HEK293 (cell line): ENCODE data around the gene DNMT3B.

Experiments
- CTCF ChIA-PET: fragments of 350-600 bp; formaldehyde crosslinking; extraction: SDS; loops from one replicate; lab custom pipeline; 2021; ENCODE audit warnings: antibody characterized with exemption; lab: Yijun Ruan, JAX
- POLR2A ChIA-PET: fragments of 300-600 bp; formaldehyde crosslinking; extraction: SDS; loops from one replicate; lab custom pipeline; 2020; ENCODE audit warnings: antibody characterized with exemption, inconsistent platforms; lab: Yijun Ruan, JAX
- H3K27ac ChIP-seq: fragments of 200-500 bp; sonication (Bioruptor generic); 2 replicates; pipeline ENCODE4 v1.5.1; 2014; ENCODE audit warnings: low read depth, low read length, control low read depth, inconsistent platforms; ENCODE audit errors: extremely low read depth
- H3K36me3 ChIP-seq, 2 experiments: fragments of 200-500 bp in 1 of 2; sonication (Bioruptor generic) in 1 of 2; 1 replicate in 1 of 2; 2 replicates in 1 of 2; pipeline ENCODE4 v1.5.1; 2014 to 2017; ENCODE audit warnings: inconsistent platforms in 2 of 2, low read length in 2 of 2; ENCODE audit not compliant: control insufficient read depth in 2 of 2, insufficient read depth in 1 of 2
- H3K4me1 ChIP-seq: fragments of 200-500 bp; sonication (Bioruptor generic); 2 replicates; pipeline ENCODE4 v1.5.1; 2014; ENCODE audit warnings: mild to moderate bottlenecking, low read length, inconsistent platforms; ENCODE audit not compliant: control insufficient read depth, insufficient read depth
- H3K4me3 ChIP-seq: 2 replicates; pipeline ENCODE4 v1.5.1; 2011; ENCODE audit warnings: low read depth, mild to moderate bottlenecking, control low read depth, low read length, moderate library complexity
- H3K9me3 ChIP-seq: fragments of 200-500 bp; sonication (Bioruptor generic); 2 replicates; pipeline ENCODE4 v1.5.1; 2014; ENCODE audit warnings: low read depth, low read length, inconsistent platforms; ENCODE audit not compliant: control insufficient read depth, insufficient read depth
- GFI1B ChIP-seq: fragments of 450-650 bp; formaldehyde crosslinking; IDR thresholded peaks from 2 replicates; pipeline ENCODE4 v1.5.1; 2016; ENCODE audit warnings: missing biosample characterization, missing genetic modification characterization
- KLF8 ChIP-seq: fragments of 450-650 bp; formaldehyde crosslinking; IDR thresholded peaks from 2 replicates; pipeline ENCODE4 v1.5.1; 2016; ENCODE audit warnings: missing biosample characterization, missing genetic modification characterization
- KLF9 ChIP-seq: fragments of 450-650 bp; formaldehyde crosslinking; IDR thresholded peaks from 2 replicates; pipeline ENCODE4 v1.5.1; 2016; ENCODE audit warnings: missing biosample characterization, missing genetic modification characterization, low read depth
- PRDM1 ChIP-seq: fragments of 450-650 bp; formaldehyde crosslinking; IDR thresholded peaks from 2 replicates; pipeline ENCODE4; 2016; ENCODE audit warnings: missing biosample characterization, missing genetic modification characterization
- SP7 ChIP-seq: fragments of 450-650 bp; formaldehyde crosslinking; IDR thresholded peaks from 2 replicates; pipeline ENCODE4 v1.5.1; 2016; ENCODE audit warnings: missing biosample characterization, missing genetic modification characterization
- ZBTB21 ChIP-seq: fragments of 450-650 bp; formaldehyde crosslinking; IDR thresholded peaks from 2 replicates; pipeline ENCODE4 v1.5.1; 2017; ENCODE audit warnings: missing biosample characterization, missing genetic modification characterization
- ZBTB48 ChIP-seq: fragments of 450-650 bp; formaldehyde crosslinking; IDR thresholded peaks from 2 replicates; pipeline ENCODE4 v1.5.1; 2016; ENCODE audit warnings: missing biosample characterization, missing genetic modification characterization
- ZNF132 ChIP-seq: fragments of 450-650 bp; formaldehyde crosslinking; IDR thresholded peaks from 2 replicates; pipeline ENCODE4 v1.5.1; 2017; ENCODE audit warnings: missing biosample characterization, missing genetic modification characterization, borderline replicate concordance
- ZNF133 ChIP-seq: fragments of 450-650 bp; formaldehyde crosslinking; IDR thresholded peaks from 2 replicates; pipeline ENCODE4 v1.5.1; 2016; ENCODE audit warnings: missing biosample characterization, missing genetic modification characterization
- ZNF157 ChIP-seq: fragments of 450-650 bp; formaldehyde crosslinking; IDR thresholded peaks from 2 replicates; pipeline ENCODE4 v1.5.1; 2016; ENCODE audit warnings: missing biosample characterization, missing genetic modification characterization
- ZNF184 ChIP-seq: fragments of 450-650 bp; IDR thresholded peaks from 2 replicates; pipeline ENCODE4 v1.5.1; 2018; ENCODE audit warnings: missing biosample characterization, mild to moderate bottlenecking, missing genetic modification characterization
- ZNF266 ChIP-seq: fragments of 450-650 bp; formaldehyde crosslinking; IDR thresholded peaks from 2 replicates; pipeline ENCODE4 v1.5.1; 2016; ENCODE audit warnings: missing biosample characterization, missing genetic modification characterization, low read depth
- ZNF280C ChIP-seq: fragments of 450-650 bp; formaldehyde crosslinking; IDR thresholded peaks from 2 replicates; pipeline ENCODE4 v1.5.1; 2016; ENCODE audit warnings: missing biosample characterization, missing genetic modification characterization
- ZNF324 ChIP-seq: fragments of 450-650 bp; formaldehyde crosslinking; IDR thresholded peaks from 2 replicates; pipeline ENCODE4 v1.5.1; 2016; ENCODE audit warnings: missing biosample characterization, missing genetic modification characterization
- ZNF449 ChIP-seq: fragments of 450-650 bp; formaldehyde crosslinking; IDR thresholded peaks from 2 replicates; pipeline ENCODE4 v1.5.1; 2017; ENCODE audit warnings: missing biosample characterization, mild to moderate bottlenecking, missing genetic modification characterization, moderate library complexity
- ZNF529 ChIP-seq: fragments of 450-650 bp; formaldehyde crosslinking; IDR thresholded peaks from 2 replicates; pipeline ENCODE4 v1.5.1; 2017; ENCODE audit warnings: missing genetic modification characterization, missing biosample characterization; ENCODE audit not compliant: insufficient replicate concordance
- ZNF555 ChIP-seq: fragments of 450-650 bp; formaldehyde crosslinking; conservative IDR thresholded peaks from 2 replicates; pipeline ENCODE4 v1.5.1; 2017; ENCODE audit warnings: missing biosample characterization, mild to moderate bottlenecking, missing genetic modification characterization, inconsistent platforms
- ZNF585B ChIP-seq: fragments of 450-650 bp; formaldehyde crosslinking; IDR thresholded peaks from 2 replicates; pipeline ENCODE4 v1.5.1; 2016; ENCODE audit warnings: missing biosample characterization, missing genetic modification characterization
- ZNF629 ChIP-seq: fragments of 450-650 bp; formaldehyde crosslinking; IDR thresholded peaks from 2 replicates; pipeline ENCODE4 v1.5.1; 2017; ENCODE audit warnings: missing biosample characterization, missing genetic modification characterization
- ZNF707 ChIP-seq: fragments of 450-650 bp; formaldehyde crosslinking; IDR thresholded peaks from 2 replicates; pipeline ENCODE4 v1.5.1; 2016; ENCODE audit warnings: missing biosample characterization, missing genetic modification characterization
- ZNF843 ChIP-seq: fragments of 450-650 bp; formaldehyde crosslinking; IDR thresholded peaks from 2 replicates; pipeline ENCODE4 v1.5.1; 2016; ENCODE audit warnings: missing biosample characterization, missing genetic modification characterization
- TF ChIP-seq, protein P1 (sequence below): fragments of 450-650 bp; formaldehyde crosslinking; IDR thresholded peaks from 2 replicates; pipeline ENCODE4 v1.5.1; 2016; ENCODE audit warnings: missing biosample characterization, missing genetic modification characterization
- TF ChIP-seq, protein P2 (sequence below): fragments of 450-650 bp; formaldehyde crosslinking; IDR thresholded peaks from 2 replicates; pipeline ENCODE4 v1.5.1; 2016; ENCODE audit warnings: missing biosample characterization, missing genetic modification characterization, low read depth
- TF ChIP-seq, protein P3 (sequence below): fragments of 450-650 bp; formaldehyde crosslinking; IDR thresholded peaks from 2 replicates; pipeline ENCODE4 v1.5.1; 2016; ENCODE audit warnings: missing biosample characterization, missing genetic modification characterization
- TF ChIP-seq, protein P4 (sequence below): fragments of 450-650 bp; formaldehyde crosslinking; IDR thresholded peaks from 2 replicates; pipeline ENCODE4 v1.5.1; 2016; ENCODE audit warnings: missing biosample characterization, missing genetic modification characterization
- TF ChIP-seq, protein P5 (sequence below): fragments of 450-650 bp; formaldehyde crosslinking; optimal IDR thresholded peaks from 2 replicates; pipeline ENCODE3; 2016; ENCODE audit warnings: missing biosample characterization, mild to moderate bottlenecking, missing genetic modification characterization

The DNMT3B gene

DNA sequence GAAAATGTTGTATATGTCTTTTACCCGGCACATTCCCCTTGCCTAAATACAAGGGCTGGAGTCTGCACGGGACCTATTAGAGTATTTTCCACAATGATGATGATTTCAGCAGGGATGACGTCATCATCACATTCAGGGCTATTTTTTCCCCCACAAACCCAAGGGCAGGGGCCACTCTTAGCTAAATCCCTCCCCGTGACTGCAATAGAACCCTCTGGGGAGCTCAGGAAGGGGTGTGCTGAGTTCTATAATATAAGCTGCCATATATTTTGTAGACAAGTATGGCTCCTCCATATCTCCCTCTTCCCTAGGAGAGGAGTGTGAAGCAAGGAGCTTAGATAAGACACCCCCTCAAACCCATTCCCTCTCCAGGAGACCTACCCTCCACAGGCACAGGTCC, 46.3 kb downstream of the DNMT3B start:
- Histone ChIP-seq H3K4me3 (no peak overlapping the region), H3K27ac (no peak overlapping the region), H3K36me3 (peaks cover 0 to 64% of the 10 kb centered on the region in 2 experiments; a peak in 2 of 3 replicates), H3K4me1 (no peaks in the 10 kb centered on the region), H3K9me3 (no peaks in the 10 kb centered on the region)
- ChIA-PET CTCF (interaction anchor here (0.6 to 1.7 kb wide), 3 partner anchors 19 to 1091 kb away, joined by 3 to 8 read pairs (median 3); no protein-coding TSS in a partner anchor), POLR2A (interaction anchor here (0.7 kb wide), 1 partner anchor 43 kb away, joined by 3 read pairs; no protein-coding TSS in a partner anchor)
- TF ChIP-seq, protein P1, sequence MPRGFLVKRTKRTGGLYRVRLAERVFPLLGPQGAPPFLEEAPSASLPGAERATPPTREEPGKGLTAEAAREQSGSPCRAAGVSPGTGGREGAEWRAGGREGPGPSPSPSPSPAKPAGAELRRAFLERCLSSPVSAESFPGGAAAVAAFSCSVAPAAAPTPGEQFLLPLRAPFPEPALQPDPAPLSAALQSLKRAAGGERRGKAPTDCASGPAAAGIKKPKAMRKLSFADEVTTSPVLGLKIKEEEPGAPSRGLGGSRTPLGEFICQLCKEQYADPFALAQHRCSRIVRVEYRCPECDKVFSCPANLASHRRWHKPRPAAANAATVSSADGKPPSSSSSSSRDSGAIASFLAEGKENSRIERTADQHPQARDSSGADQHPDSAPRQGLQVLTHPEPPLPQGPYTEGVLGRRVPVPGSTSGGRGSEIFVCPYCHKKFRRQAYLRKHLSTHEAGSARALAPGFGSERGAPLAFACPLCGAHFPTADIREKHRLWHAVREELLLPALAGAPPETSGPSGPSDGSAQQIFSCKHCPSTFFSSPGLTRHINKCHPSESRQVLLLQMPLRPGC (tag by site-specific recombination), result peak; percentile 26; the same call in 1 of the 2 replicates
- no peak for TF ChIP-seq ZNF555 (tag by site-specific recombination)
- TF ChIP-seq ZBTB48 (tag by site-specific recombination), result peak; percentile 56
- no peak for TF ChIP-seq ZNF133 (tag by site-specific recombination)
- TF ChIP-seq, protein P2, sequence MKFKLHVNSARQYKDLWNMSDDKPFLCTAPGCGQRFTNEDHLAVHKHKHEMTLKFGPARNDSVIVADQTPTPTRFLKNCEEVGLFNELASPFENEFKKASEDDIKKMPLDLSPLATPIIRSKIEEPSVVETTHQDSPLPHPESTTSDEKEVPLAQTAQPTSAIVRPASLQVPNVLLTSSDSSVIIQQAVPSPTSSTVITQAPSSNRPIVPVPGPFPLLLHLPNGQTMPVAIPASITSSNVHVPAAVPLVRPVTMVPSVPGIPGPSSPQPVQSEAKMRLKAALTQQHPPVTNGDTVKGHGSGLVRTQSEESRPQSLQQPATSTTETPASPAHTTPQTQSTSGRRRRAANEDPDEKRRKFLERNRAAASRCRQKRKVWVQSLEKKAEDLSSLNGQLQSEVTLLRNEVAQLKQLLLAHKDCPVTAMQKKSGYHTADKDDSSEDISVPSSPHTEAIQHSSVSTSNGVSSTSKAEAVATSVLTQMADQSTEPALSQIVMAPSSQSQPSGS, result peak; percentile 93
- TF ChIP-seq ZNF184 (tag by site-specific recombination), result 0 out of 2 replicates have a peak, but pooled peaks have one; percentile 43
- no peak for TF ChIP-seq ZNF449
- TF ChIP-seq, protein P3, sequence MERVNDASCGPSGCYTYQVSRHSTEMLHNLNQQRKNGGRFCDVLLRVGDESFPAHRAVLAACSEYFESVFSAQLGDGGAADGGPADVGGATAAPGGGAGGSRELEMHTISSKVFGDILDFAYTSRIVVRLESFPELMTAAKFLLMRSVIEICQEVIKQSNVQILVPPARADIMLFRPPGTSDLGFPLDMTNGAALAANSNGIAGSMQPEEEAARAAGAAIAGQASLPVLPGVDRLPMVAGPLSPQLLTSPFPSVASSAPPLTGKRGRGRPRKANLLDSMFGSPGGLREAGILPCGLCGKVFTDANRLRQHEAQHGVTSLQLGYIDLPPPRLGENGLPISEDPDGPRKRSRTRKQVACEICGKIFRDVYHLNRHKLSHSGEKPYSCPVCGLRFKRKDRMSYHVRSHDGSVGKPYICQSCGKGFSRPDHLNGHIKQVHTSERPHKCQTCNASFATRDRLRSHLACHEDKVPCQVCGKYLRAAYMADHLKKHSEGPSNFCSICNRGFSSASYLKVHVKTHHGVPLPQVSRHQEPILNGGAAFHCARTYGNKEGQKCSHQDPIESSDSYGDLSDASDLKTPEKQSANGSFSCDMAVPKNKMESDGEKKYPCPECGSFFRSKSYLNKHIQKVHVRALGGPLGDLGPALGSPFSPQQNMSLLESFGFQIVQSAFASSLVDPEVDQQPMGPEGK (tag by site-specific recombination), result peak; percentile 57; the same call in 1 of the 2 replicates
- peak; percentile 29; the same call in 1 of the 2 replicates for TF ChIP-seq SP7 (tag by site-specific recombination)
- TF ChIP-seq ZNF157 (tag by site-specific recombination), result no peak
- TF ChIP-seq KLF9 (tag by site-specific recombination), result no peak
- TF ChIP-seq, protein P4, sequence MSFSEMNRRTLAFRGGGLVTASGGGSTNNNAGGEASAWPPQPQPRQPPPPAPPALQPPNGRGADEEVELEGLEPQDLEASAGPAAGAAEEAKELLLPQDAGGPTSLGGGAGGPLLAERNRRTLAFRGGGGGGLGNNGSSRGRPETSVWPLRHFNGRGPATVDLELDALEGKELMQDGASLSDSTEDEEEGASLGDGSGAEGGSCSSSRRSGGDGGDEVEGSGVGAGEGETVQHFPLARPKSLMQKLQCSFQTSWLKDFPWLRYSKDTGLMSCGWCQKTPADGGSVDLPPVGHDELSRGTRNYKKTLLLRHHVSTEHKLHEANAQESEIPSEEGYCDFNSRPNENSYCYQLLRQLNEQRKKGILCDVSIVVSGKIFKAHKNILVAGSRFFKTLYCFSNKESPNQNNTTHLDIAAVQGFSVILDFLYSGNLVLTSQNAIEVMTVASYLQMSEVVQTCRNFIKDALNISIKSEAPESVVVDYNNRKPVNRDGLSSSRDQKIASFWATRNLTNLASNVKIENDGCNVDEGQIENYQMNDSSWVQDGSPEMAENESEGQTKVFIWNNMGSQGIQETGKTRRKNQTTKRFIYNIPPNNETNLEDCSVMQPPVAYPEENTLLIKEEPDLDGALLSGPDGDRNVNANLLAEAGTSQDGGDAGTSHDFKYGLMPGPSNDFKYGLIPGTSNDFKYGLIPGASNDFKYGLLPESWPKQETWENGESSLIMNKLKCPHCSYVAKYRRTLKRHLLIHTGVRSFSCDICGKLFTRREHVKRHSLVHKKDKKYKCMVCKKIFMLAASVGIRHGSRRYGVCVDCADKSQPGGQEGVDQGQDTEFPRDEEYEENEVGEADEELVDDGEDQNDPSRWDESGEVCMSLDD, result no peak
- TF ChIP-seq ZNF707 (tag by site-specific recombination), result no peak
- no peak for TF ChIP-seq GFI1B (tag by site-specific recombination)
- peak; percentile 85 for TF ChIP-seq ZNF629 (tag by site-specific recombination)
- no peak for TF ChIP-seq ZNF529 (tag by site-specific recombination)
- TF ChIP-seq ZNF266, result no peak
- TF ChIP-seq, protein P5, sequence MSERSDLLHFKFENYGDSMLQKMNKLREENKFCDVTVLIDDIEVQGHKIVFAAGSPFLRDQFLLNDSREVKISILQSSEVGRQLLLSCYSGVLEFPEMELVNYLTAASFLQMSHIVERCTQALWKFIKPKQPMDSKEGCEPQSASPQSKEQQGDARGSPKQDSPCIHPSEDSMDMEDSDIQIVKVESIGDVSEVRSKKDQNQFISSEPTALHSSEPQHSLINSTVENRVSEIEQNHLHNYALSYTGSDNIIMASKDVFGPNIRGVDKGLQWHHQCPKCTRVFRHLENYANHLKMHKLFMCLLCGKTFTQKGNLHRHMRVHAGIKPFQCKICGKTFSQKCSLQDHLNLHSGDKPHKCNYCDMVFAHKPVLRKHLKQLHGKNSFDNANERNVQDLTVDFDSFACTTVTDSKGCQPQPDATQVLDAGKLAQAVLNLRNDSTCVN (tag by site-specific recombination), result no peak
- TF ChIP-seq ZNF585B (tag by site-specific recombination), result no peak
- TF ChIP-seq PRDM1 (tag by site-specific recombination), result no peak
- no peak for TF ChIP-seq KLF8 (tag by site-specific recombination)
- TF ChIP-seq ZNF324 (tag by site-specific recombination), result no peak
- no peak for TF ChIP-seq ZNF843
- TF ChIP-seq ZNF132 (tag by site-specific recombination), result no peak
- no peak for TF ChIP-seq ZNF280C (tag by site-specific recombination)
- TF ChIP-seq ZBTB21 (tag by site-specific recombination), result peak; percentile 81
